Activated CD4-positive, alpha-beta memory T cell treated with anti-CD3 and anti-CD28 coated beads for 36 hours (primary cell): Measurements from ENCODE around the gene PLXNA2. TPM values are rescaled to one million over a fixed set of nuclear protein-coding genes. Genes with fewer than 3 reads are reported as not detected.

Experiments used
- CTCF ChIA-PET: fragments of 350-600 bp; sonication (Branson Sonifier 250); formaldehyde crosslinking; loops from one replicate; lab custom pipeline; 2021; ENCODE audit warnings: antibody characterized with exemption, inconsistent platforms; lab: Charles Lee
- POLR2A ChIA-PET: fragments of 350-600 bp; sonication (Branson Sonifier 250); formaldehyde crosslinking; loops from one replicate; lab custom pipeline; 2021; ENCODE audit warnings: antibody characterized with exemption; lab: Charles Lee
- DNase-seq: peaks from one replicate; pipeline ENCODE4 v3.0.0-alpha.2; 2020
- H3K27ac Mint-ChIP-seq: one replicate; pipeline ENCODE4 v1.8.0; 2021; ENCODE audit warnings: mixed read lengths
- H3K27me3 Mint-ChIP-seq: one replicate; pipeline ENCODE4 v1.8.0; 2021; ENCODE audit warnings: mixed read lengths
- H3K36me3 Mint-ChIP-seq: one replicate; pipeline ENCODE4 v1.8.0; 2021; ENCODE audit warnings: mixed read lengths
- H3K4me1 Mint-ChIP-seq: one replicate; pipeline ENCODE4 v1.8.0; 2021; ENCODE audit warnings: low read depth, mixed read lengths
- H3K4me3 Mint-ChIP-seq: one replicate; pipeline ENCODE4 v1.8.0; 2021; ENCODE audit warnings: mild to moderate bottlenecking, mixed read lengths
- H3K9me3 Mint-ChIP-seq: one replicate; pipeline ENCODE4 v1.8.0; 2021; ENCODE audit warnings: mixed read lengths
- intact Hi-C: fragments of 100-400 bp; cut with micrococcal nuclease; formaldehyde crosslinking; loops from one replicate; pipeline ENCODE4 v1.15.1; 2023
- total RNA-seq, 2 experiments: library from RNA; stranded (reverse); gene quantifications; one replicate each; pipeline ENCODE4 v1.2.3, GENCODE V29; 2021

Gene PLXNA2
- total RNA-seq, 2 experiments from 2014 or later = 0.29 to 0.34 TPM

GRCh38 chr1:208090388-208091301 is 153.5 kb downstream of the PLXNA2 start:
- Mint-ChIP-seq H3K36me3 (no peaks in the 10 kb centered on the region), H3K4me3 (no peak overlapping the region), H3K27me3 (no peaks in the 10 kb centered on the region), H3K27ac (no peak overlapping the region), H3K9me3 (no peaks in the 10 kb centered on the region), H3K4me1 (peaks cover 13% of the 10 kb centered on the region)
- intact Hi-C loops = no loop called here
- POLR2A ChIA-PET = no interaction called here
- CTCF ChIA-PET = interaction anchor here (8.0 kb wide), 1 partner anchor 67 kb away, joined by 111 read pairs; no protein-coding TSS in a partner anchor
- no peak for DNase-seq

GRCh38 chr1:208089761-208090370 is 154.3 kb downstream of the PLXNA2 start:
- no peak overlapping the region for H3K4me3 Mint-ChIP-seq

DNA sequence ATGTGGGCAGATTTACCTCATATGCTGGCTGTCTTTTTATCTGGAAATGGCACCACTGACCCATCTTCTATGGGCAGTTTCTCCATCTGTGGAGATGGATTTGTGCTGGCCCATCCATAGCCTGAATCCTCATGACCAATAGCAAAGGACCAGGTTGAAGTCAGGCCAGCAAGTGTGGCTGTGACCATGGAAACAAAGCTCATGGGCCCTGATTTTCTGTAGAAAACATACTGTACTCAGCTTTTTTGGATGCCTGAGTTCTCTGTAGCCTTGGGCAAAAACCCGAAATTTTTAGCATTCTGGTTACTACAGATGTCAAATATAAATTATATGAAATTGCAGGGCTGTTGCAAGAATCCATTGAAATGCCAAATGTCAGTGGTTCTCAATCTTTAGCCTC is 155.0 kb downstream of the PLXNA2 start:
- no peaks in the 10 kb centered on the region for H3K27me3 Mint-ChIP-seq
- no peaks in the 10 kb centered on the region for H3K36me3 Mint-ChIP-seq
- ChIA-PET CTCF (interaction anchor here (8.0 kb wide), 1 partner anchor 65 kb away, joined by 111 read pairs; no protein-coding TSS in a partner anchor), POLR2A (no interaction called here)
- H3K9me3 Mint-ChIP-seq = no peaks in the 10 kb centered on the region
- H3K27ac Mint-ChIP-seq = no peak overlapping the region
- H3K4me3 Mint-ChIP-seq = no peak overlapping the region
- peaks cover 15% of the 10 kb centered on the region for H3K4me1 Mint-ChIP-seq
- no peak for DNase-seq
- intact Hi-C loops = loop anchor here (2.0 kb wide), 1 partner anchor 202 kb away; no protein-coding TSS in a partner anchor

More at GRCh38 chr1:208089761-208090370, 154.3 kb downstream of the PLXNA2 start:
- H3K4me1 Mint-ChIP-seq = peaks cover 15% of the 10 kb centered on the region
- H3K9me3 Mint-ChIP-seq = no peaks in the 10 kb centered on the region
- H3K36me3 Mint-ChIP-seq = no peaks in the 10 kb centered on the region
- POLR2A ChIA-PET = no interaction called here
- no peak for DNase-seq
- no peak overlapping the region for H3K27ac Mint-ChIP-seq
- no peaks in the 10 kb centered on the region for H3K27me3 Mint-ChIP-seq
- intact Hi-C loops = loop anchor here (2.0 kb wide), 1 partner anchor 203 kb away; no protein-coding TSS in a partner anchor
- CTCF ChIA-PET = interaction anchor here (8.0 kb wide), 1 partner anchor 66 kb away, joined by 111 read pairs; no protein-coding TSS in a partner anchor

- Mint-ChIP-seq H3K9me3 (no peaks in the 10 kb centered on the region), H3K27me3 (no peaks in the 10 kb centered on the region), H3K4me1 (peaks cover 15% of the 10 kb centered on the region), H3K27ac (no peak overlapping the region), H3K36me3 (no peaks in the 10 kb centered on the region), H3K4me3 (no peak overlapping the region)
- ChIA-PET POLR2A (no interaction called here), CTCF (interaction anchor here (8.0 kb wide), 1 partner anchor 65 kb away, joined by 111 read pairs; no protein-coding TSS in a partner anchor)
- intact Hi-C loops = loop anchor here (2.0 kb wide), 1 partner anchor 202 kb away; no protein-coding TSS in a partner anchor
- peak; percentile 16 for DNase-seq
Observed at GRCh38 chr1:208088319-208088718, 155.9 kb downstream of the PLXNA2 start.

DNA sequence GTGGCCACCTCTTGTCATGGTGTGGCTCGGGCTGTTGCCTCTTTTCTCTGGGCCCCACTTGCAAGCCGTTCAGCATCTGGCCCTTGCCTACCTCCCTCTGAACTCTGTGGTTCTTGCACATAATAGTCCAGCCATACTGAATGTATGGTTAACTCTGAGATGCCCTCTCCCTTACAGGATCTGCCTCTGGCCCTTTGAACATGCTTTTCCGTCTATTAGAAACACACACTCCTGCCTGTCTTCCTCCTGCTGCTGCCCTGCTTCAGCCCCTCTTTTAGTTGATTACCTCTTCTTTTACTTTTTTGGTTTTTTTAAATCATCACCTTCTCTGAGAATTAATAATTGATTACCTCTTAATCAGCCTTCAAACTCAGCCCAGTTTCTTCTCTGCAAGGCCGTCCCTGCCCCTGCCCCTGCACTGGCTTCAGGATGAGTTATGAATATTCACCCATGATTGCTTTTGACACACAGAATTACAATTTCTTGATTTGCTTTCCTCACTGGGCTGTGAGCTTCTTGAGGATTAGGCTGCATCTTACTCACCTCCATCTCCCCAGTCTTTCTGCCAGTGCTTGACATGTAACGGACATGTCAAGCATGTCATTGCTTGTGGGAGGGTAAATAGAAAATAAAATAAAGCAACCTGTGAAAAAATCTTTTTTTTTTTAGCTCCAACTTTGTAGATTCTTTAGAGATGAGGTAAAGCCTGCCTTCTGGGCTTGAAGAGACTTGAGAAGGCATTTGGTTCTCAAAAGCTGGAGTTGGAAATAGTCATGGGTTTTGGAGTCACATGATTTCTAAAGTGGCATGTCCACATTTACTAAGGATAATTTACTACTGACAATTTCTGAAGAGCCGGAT is 158.3 kb downstream of the PLXNA2 start:
- intact Hi-C loops = no loop called here
- H3K4me3 Mint-ChIP-seq = peak overlapping the region; percentile 65
- POLR2A ChIA-PET = interaction anchor here (0.9 kb wide), 1 partner anchor 51 kb away, joined by 4 read pairs; no protein-coding TSS in a partner anchor

GRCh38 chr1:208084764-208085163 is 159.4 kb downstream of the PLXNA2 start:
- intact Hi-C loops = no loop called here
- Mint-ChIP-seq H3K27ac (no peak overlapping the region), H3K4me1 (peaks cover 15% of the 10 kb centered on the region), H3K36me3 (no peaks in the 10 kb centered on the region), H3K9me3 (no peaks in the 10 kb centered on the region), H3K27me3 (no peaks in the 10 kb centered on the region), H3K4me3 (no peak overlapping the region)
- CTCF ChIA-PET = interaction anchor here (1.0 kb wide), 1 partner anchor 9 kb away, joined by 3 read pairs; no protein-coding TSS in a partner anchor
- no peak for DNase-seq
- POLR2A ChIA-PET = no interaction called here

More for the DNA sequence above, 158.3 kb downstream of the PLXNA2 start:
- H3K4me1 Mint-ChIP-seq = peaks cover 15% of the 10 kb centered on the region
- no peak for DNase-seq
- CTCF ChIA-PET = interaction anchor here (0.9 to 2.0 kb wide), 4 partner anchors 9 to 201 kb away, joined by 3 to 16 read pairs (median 6); no protein-coding TSS in a partner anchor
- H3K36me3 Mint-ChIP-seq = no peaks in the 10 kb centered on the region
- H3K27me3 Mint-ChIP-seq = no peaks in the 10 kb centered on the region
- peak overlapping the region; percentile 60 for H3K27ac Mint-ChIP-seq
- H3K9me3 Mint-ChIP-seq = no peaks in the 10 kb centered on the region

DNA sequence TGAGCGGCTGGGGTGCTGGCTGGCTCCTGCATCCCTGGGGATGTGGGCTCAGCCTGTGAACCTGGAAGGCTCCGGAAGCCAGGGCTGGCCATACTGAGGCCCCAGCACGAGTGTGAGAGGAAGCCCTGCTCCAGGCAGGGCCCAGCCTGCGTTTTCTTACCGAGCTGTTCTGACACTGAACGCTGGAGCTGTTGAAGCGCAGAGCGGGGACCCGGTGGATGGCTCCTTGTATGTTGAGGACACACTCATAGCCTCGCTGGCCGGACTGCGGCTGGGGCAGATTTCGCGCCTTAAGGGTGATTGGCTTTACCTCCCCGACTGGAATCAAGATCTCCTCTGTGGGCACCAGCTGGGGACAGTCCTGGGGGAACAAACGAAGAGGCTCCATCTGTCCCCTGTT is 160.0 kb downstream of the PLXNA2 start:
- ChIA-PET POLR2A (no interaction called here), CTCF (interaction anchor here (1.0 kb wide), 1 partner anchor 10 kb away, joined by 3 read pairs; no protein-coding TSS in a partner anchor)
- intact Hi-C loops = no loop called here
- H3K27ac Mint-ChIP-seq = no peak overlapping the region
- H3K4me1 Mint-ChIP-seq = peaks cover 15% of the 10 kb centered on the region
- no peaks in the 10 kb centered on the region for H3K27me3 Mint-ChIP-seq
- H3K36me3 Mint-ChIP-seq = no peaks in the 10 kb centered on the region
- no peak for DNase-seq
- no peaks in the 10 kb centered on the region for H3K9me3 Mint-ChIP-seq
- H3K4me3 Mint-ChIP-seq = no peak overlapping the region

GRCh38 chr1:208083715-208084085 is 160.5 kb downstream of the PLXNA2 start:
- DNase-seq = no peak
- Mint-ChIP-seq H3K9me3 (no peaks in the 10 kb centered on the region), H3K4me3 (no peak overlapping the region), H3K27me3 (no peaks in the 10 kb centered on the region), H3K36me3 (no peaks in the 10 kb centered on the region), H3K27ac (no peak overlapping the region), H3K4me1 (peaks cover 15% of the 10 kb centered on the region)
- CTCF ChIA-PET = interaction anchor here (1.5 kb wide), 1 partner anchor 10 kb away, joined by 4 read pairs; no protein-coding TSS in a partner anchor
- POLR2A ChIA-PET = no interaction called here
- intact Hi-C loops = no loop called here

- Mint-ChIP-seq H3K27ac (no peak overlapping the region), H3K27me3 (no peaks in the 10 kb centered on the region), H3K4me3 (no peak overlapping the region), H3K9me3 (no peaks in the 10 kb centered on the region), H3K4me1 (peaks cover 15% of the 10 kb centered on the region), H3K36me3 (no peaks in the 10 kb centered on the region)
- DNase-seq = no peak
- intact Hi-C loops = no loop called here
- CTCF ChIA-PET = interaction anchor here (1.5 to 1.9 kb wide), 2 partner anchors 10 to 12 kb away, joined by 4 to 5 read pairs; no protein-coding TSS in a partner anchor
- POLR2A ChIA-PET = no interaction called here
Observed at GRCh38 chr1:208083016-208083714, 161.0 kb downstream of the PLXNA2 start.

- intact Hi-C loops = no loop called here
- no peaks in the 10 kb centered on the region for H3K27me3 Mint-ChIP-seq
- no peaks in the 10 kb centered on the region for H3K9me3 Mint-ChIP-seq
- no peak overlapping the region for H3K4me3 Mint-ChIP-seq
- no peak overlapping the region for H3K27ac Mint-ChIP-seq
- H3K36me3 Mint-ChIP-seq = no peaks in the 10 kb centered on the region
- DNase-seq = no peak
- ChIA-PET CTCF (interaction anchor here (1.5 to 1.9 kb wide), 2 partner anchors 11 to 60 kb away, joined by 3 to 5 read pairs; no protein-coding TSS in a partner anchor), POLR2A (no interaction called here)
- H3K4me1 Mint-ChIP-seq = peaks cover 14% of the 10 kb centered on the region
Observed at GRCh38 chr1:208081972-208082371, 162.2 kb downstream of the PLXNA2 start.
